H9 (cell line): Measurements from ENCODE around the gene UBE3C. TPM values are rescaled to one million over a fixed set of nuclear protein-coding genes. Genes with fewer than 3 reads are reported as not detected.

Experiments used
- DNase-seq: peaks from one replicate; pipeline ENCODE4 v3.0.0-alpha.2; 2017
- H2AFZ ChIP-seq: one replicate; pipeline ENCODE4 v1.6.1; 2013; ENCODE audit warnings: mild to moderate bottlenecking, low read length, control low read depth, moderate library complexity
- H2AK5ac ChIP-seq: 2 replicates; pipeline ENCODE4 v1.6.1; 2013; ENCODE audit warnings: low read length, control low read depth, mixed read lengths; ENCODE audit not compliant: insufficient read length
- H2BK120ac ChIP-seq: one replicate; pipeline ENCODE4 v1.6.1; 2013; ENCODE audit warnings: low read depth, mild to moderate bottlenecking, low read length, control low read depth, inconsistent platforms; ENCODE audit not compliant: poor library complexity, severe bottlenecking
- H2BK12ac ChIP-seq: 2 replicates; pipeline ENCODE4 v1.6.1; 2013; ENCODE audit warnings: low read length, control low read depth, mixed read lengths, low read depth; ENCODE audit not compliant: insufficient read length
- H2BK15ac ChIP-seq: 2 replicates; pipeline ENCODE4 v1.6.1; 2013; ENCODE audit warnings: low read depth, low read length, control low read depth
- H2BK20ac ChIP-seq: one replicate; pipeline ENCODE4 v1.6.1; 2013; ENCODE audit warnings: low read depth, mild to moderate bottlenecking, low read length, control low read depth, inconsistent platforms; ENCODE audit not compliant: poor library complexity, severe bottlenecking
- H2BK5ac ChIP-seq: 2 replicates; pipeline ENCODE4 v1.6.1; 2013; ENCODE audit warnings: low read length, control low read depth, mixed read lengths; ENCODE audit not compliant: insufficient read length
- H3K14ac ChIP-seq: 2 replicates; pipeline ENCODE4 v1.6.1; 2013; ENCODE audit warnings: low read length, control low read depth; ENCODE audit not compliant: insufficient read depth
- H3K18ac ChIP-seq: 2 replicates; pipeline ENCODE4 v1.6.1; 2013; ENCODE audit warnings: low read depth, mild to moderate bottlenecking, mixed read lengths, low read length, control low read depth; ENCODE audit not compliant: insufficient read length
- H3K23ac ChIP-seq: 2 replicates; pipeline ENCODE4 v1.6.1; 2013; ENCODE audit warnings: low read length, control low read depth, mixed read lengths, low read depth; ENCODE audit not compliant: insufficient read length
- H3K23me2 ChIP-seq: 2 replicates; pipeline ENCODE4 v1.6.1; 2013; ENCODE audit warnings: low read depth, mild to moderate bottlenecking, mixed read lengths, low read length, control low read depth; ENCODE audit not compliant: insufficient read length, poor library complexity, severe bottlenecking
- H3K27ac ChIP-seq: 2 replicates; pipeline ENCODE4 v1.5.1; 2013; ENCODE audit warnings: low read length, control low read depth, mixed read lengths, low read depth; ENCODE audit not compliant: insufficient read length
- H3K27me3 ChIP-seq: 2 replicates; pipeline ENCODE4 v1.6.1; 2013; ENCODE audit warnings: low read length, control low read depth, inconsistent platforms; ENCODE audit not compliant: insufficient read depth
- H3K4ac ChIP-seq: 2 replicates; pipeline ENCODE4 v1.6.1; 2013; ENCODE audit warnings: low read depth, mild to moderate bottlenecking, control low read depth, inconsistent platforms, low read length, moderate library complexity
- H3K4me1 ChIP-seq: 2 replicates; pipeline ENCODE4 v1.6.1; 2013; ENCODE audit warnings: low read length, control low read depth, inconsistent platforms; ENCODE audit not compliant: insufficient read depth
- H3K4me2 ChIP-seq: 2 replicates; pipeline ENCODE4 v1.6.1; 2013; ENCODE audit warnings: low read length, control low read depth, mixed read lengths; ENCODE audit not compliant: insufficient read length, insufficient read depth
- H3K56ac ChIP-seq: 2 replicates; pipeline ENCODE4 v1.6.1; 2013; ENCODE audit warnings: low read depth, mild to moderate bottlenecking, mixed read lengths, low read length, control low read depth; ENCODE audit not compliant: insufficient read length
- H3K79me1 ChIP-seq: 2 replicates; pipeline ENCODE4 v1.6.1; 2013; ENCODE audit warnings: low read depth, mild to moderate bottlenecking, moderate library complexity, low read length, control low read depth, inconsistent platforms; ENCODE audit not compliant: insufficient read depth, poor library complexity, severe bottlenecking
- H3K79me2 ChIP-seq: 2 replicates; pipeline ENCODE4 v1.6.1; 2013; ENCODE audit warnings: low read length, control low read depth, inconsistent platforms; ENCODE audit not compliant: insufficient read depth
- H3K9ac ChIP-seq: 2 replicates; pipeline ENCODE4 v1.6.1; 2013; ENCODE audit warnings: low read length, control low read depth, mixed read lengths; ENCODE audit not compliant: insufficient read length; ENCODE audit errors: extremely low read depth
- H3K9me3 ChIP-seq: one replicate; pipeline ENCODE4 v1.6.1; 2013; ENCODE audit warnings: low read depth, low read length, inconsistent platforms; ENCODE audit not compliant: control insufficient read depth
- H3T11ph ChIP-seq: one replicate; pipeline ENCODE4 v1.6.1; 2013; ENCODE audit warnings: mild to moderate bottlenecking, low read length, control low read depth, inconsistent platforms
- H4K20me1 ChIP-seq: one replicate; pipeline ENCODE4 v1.6.1; 2013; ENCODE audit not compliant: control insufficient read depth, insufficient read length, insufficient read depth
- H4K5ac ChIP-seq: 2 replicates; pipeline ENCODE4 v1.6.1; 2013; ENCODE audit warnings: low read depth, mild to moderate bottlenecking, mixed read lengths, low read length, control low read depth; ENCODE audit not compliant: insufficient read length
- H4K8ac ChIP-seq: replicated peaks from 2 replicates; pipeline ENCODE4 v1.6.1; 2013; ENCODE audit warnings: low read length, control low read depth, mixed read lengths, low read depth; ENCODE audit not compliant: insufficient read length
- H4K91ac ChIP-seq: 2 replicates; pipeline ENCODE4 v1.6.1; 2013; ENCODE audit warnings: low read depth, mild to moderate bottlenecking, moderate library complexity, mixed read lengths, low read length, control low read depth; ENCODE audit not compliant: insufficient read length
- H3K27ac Mint-ChIP-seq, 3 experiments: 2 replicates in 2 of 3; 3 replicates in 1 of 3; pipeline ENCODE4 v1.8.0; 2020 to 2021; ENCODE audit warnings: mixed read lengths in 3 of 3, mild to moderate bottlenecking in 1 of 3, moderate library complexity in 1 of 3
- H3K27me3 Mint-ChIP-seq: 2 replicates; pipeline ENCODE4 v1.8.0; 2021; ENCODE audit warnings: low read depth, mild to moderate bottlenecking, moderate library complexity, mixed read lengths
- H3K36me3 Mint-ChIP-seq, 3 experiments: 2 replicates in 2 of 3; 3 replicates in 1 of 3; pipeline ENCODE4 v1.8.0; 2020 to 2021; ENCODE audit warnings: low read depth in 3 of 3, mixed read lengths in 3 of 3; ENCODE audit not compliant: insufficient read depth in 1 of 3
- H3K4me1 Mint-ChIP-seq, 2 experiments: 2 replicates each; pipeline ENCODE4 v1.8.0; 2020; ENCODE audit warnings: mixed read lengths in 2 of 2
- H3K4me3 Mint-ChIP-seq, 2 experiments: 2 replicates in 1 of 2; 3 replicates in 1 of 2; pipeline ENCODE4 v1.8.0; 2020 to 2021; ENCODE audit warnings: mild to moderate bottlenecking in 2 of 2, mixed read lengths in 2 of 2, moderate library complexity in 1 of 2
- H3K9me3 Mint-ChIP-seq, 2 experiments: 2 replicates in 1 of 2; 3 replicates in 1 of 2; pipeline ENCODE4 v1.8.0; 2020; ENCODE audit warnings: mild to moderate bottlenecking in 2 of 2, mixed read lengths in 2 of 2, moderate library complexity in 1 of 2
- WGBS: extraction: QIAGEN DNeasy Blood & Tissue Kit; methylation state at CpG from one replicate; pipeline ENCODE4 v1.1.7; 2013; ENCODE audit warnings: missing lambda C conversion rate, low lambda C conversion rate, mixed read lengths; ENCODE audit not compliant: insufficient read length; ENCODE audit errors: extremely low coverage; 5-methylcytosine and 5-hydroxymethylcytosine counted together
- total RNA-seq: library from RNA; stranded (reverse); gene quantifications from 2 replicates; pipeline ENCODE4 v1.2.1, GENCODE V29; 2021
- TF ChIP-seq, protein P1 (sequence below): fragments of 200-600 bp; sonication (generic); conservative IDR thresholded peaks from 3 replicates; pipeline ENCODE4 v1.8.0; 2021; ENCODE audit warnings: antibody characterized with exemption, mild to moderate bottlenecking

Gene UBE3C
- total RNA-seq, 1 experiment from 2014 or later = 63.3 TPM

GRCh38 chr7:157133304-157133703 is 5.4 kb upstream of the UBE3C start:
- H3K23ac ChIP-seq = no peak overlapping the region
- H3K36me3 Mint-ChIP-seq = no peaks in the 10 kb centered on the region
- no peak overlapping the region for H3T11ph ChIP-seq
- H3K27ac Mint-ChIP-seq = no peak overlapping the region
- H3K56ac ChIP-seq = no peak overlapping the region
- H3K4me2 ChIP-seq = no peak overlapping the region
- H4K5ac ChIP-seq = no peak overlapping the region
- H3K14ac ChIP-seq = no peak overlapping the region
- no peaks in the 10 kb centered on the region for H3K27me3 ChIP-seq
- H3K9me3 ChIP-seq = no peaks in the 10 kb centered on the region
- no peaks in the 10 kb centered on the region for H3K79me1 ChIP-seq
- TF ChIP-seq, protein P1, sequence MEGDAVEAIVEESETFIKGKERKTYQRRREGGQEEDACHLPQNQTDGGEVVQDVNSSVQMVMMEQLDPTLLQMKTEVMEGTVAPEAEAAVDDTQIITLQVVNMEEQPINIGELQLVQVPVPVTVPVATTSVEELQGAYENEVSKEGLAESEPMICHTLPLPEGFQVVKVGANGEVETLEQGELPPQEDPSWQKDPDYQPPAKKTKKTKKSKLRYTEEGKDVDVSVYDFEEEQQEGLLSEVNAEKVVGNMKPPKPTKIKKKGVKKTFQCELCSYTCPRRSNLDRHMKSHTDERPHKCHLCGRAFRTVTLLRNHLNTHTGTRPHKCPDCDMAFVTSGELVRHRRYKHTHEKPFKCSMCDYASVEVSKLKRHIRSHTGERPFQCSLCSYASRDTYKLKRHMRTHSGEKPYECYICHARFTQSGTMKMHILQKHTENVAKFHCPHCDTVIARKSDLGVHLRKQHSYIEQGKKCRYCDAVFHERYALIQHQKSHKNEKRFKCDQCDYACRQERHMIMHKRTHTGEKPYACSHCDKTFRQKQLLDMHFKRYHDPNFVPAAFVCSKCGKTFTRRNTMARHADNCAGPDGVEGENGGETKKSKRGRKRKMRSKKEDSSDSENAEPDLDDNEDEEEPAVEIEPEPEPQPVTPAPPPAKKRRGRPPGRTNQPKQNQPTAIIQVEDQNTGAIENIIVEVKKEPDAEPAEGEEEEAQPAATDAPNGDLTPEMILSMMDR = no peak
- no peak for DNase-seq
- H2BK120ac ChIP-seq = no peak overlapping the region
- no peak overlapping the region for H3K27ac ChIP-seq
- H4K91ac ChIP-seq = no peak overlapping the region
- H3K4ac ChIP-seq = no peak overlapping the region
- WGBS = no CpG with 5 or more reads among the region's 2 CpGs
- no peak overlapping the region for H4K8ac ChIP-seq
- H3K27me3 Mint-ChIP-seq = peaks cover 26% of the 10 kb centered on the region
- H2AFZ ChIP-seq = no peak overlapping the region
- H3K4me3 Mint-ChIP-seq = no peak overlapping the region
- no peak overlapping the region for H2AK5ac ChIP-seq
- no peak overlapping the region for H2BK15ac ChIP-seq
- H2BK12ac ChIP-seq = no peak overlapping the region
- no peaks in the 10 kb centered on the region for H4K20me1 ChIP-seq
- peaks cover 2% of the 10 kb centered on the region; the same call in 1 of the 2 replicates for H3K4me1 ChIP-seq
- H3K18ac ChIP-seq = no peak overlapping the region
- no peaks in the 10 kb centered on the region for H3K9me3 Mint-ChIP-seq
- H3K9ac ChIP-seq = no peak overlapping the region
- H3K79me2 ChIP-seq = no peaks in the 10 kb centered on the region
- no peak overlapping the region for H2BK5ac ChIP-seq
- H3K4me1 Mint-ChIP-seq = peaks cover 0 to 3% of the 10 kb centered on the region in 2 experiments; a peak in 1 of 4 replicates
- H2BK20ac ChIP-seq = no peak overlapping the region
- peaks cover 2% of the 10 kb centered on the region for H3K23me2 ChIP-seq
